NOMO-1 (cell line): ENCODE data around the gene NWD2.

Experiments used
- DNase-seq, 2 experiments: peaks; one replicate each; lab custom pipeline; 2025; ENCODE audit not compliant: unreplicated experiment in 2 of 2; lab: John Stamatoyannopoulos, UW

NWD2 gene

DNA sequence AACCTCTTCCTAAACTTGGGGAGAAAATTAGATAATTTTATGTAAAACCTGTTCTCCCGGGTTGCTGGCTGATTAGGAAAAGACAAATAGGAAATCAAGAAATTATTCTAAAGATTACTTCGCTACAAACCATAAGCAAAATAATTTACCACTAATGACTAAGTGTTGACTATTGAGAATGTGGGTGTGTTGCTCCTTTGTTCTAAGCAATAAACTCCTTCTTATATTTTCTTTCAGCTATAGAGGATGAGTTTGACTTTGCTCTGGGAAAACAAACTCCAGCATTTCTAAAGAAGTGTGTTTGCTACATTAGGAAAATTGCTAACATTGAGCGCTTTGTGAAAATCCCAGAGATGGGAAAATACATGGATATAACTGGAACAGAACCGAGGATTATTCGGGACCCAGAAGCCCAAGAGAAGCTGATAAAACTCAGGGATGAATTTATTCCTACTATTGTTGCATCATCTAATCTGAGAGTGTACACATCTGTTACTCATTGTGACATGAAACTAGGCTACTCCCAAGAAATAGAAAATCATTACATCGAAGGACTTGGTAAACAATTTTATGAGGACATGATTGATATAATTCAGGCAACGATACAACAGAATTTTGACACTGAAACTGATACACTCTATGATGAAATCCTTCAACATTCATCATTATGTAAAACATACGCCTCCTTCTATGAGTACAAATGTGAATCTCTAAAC is 194.2 kb downstream of the NWD2 start:
- no peak for DNase-seq

DNA sequence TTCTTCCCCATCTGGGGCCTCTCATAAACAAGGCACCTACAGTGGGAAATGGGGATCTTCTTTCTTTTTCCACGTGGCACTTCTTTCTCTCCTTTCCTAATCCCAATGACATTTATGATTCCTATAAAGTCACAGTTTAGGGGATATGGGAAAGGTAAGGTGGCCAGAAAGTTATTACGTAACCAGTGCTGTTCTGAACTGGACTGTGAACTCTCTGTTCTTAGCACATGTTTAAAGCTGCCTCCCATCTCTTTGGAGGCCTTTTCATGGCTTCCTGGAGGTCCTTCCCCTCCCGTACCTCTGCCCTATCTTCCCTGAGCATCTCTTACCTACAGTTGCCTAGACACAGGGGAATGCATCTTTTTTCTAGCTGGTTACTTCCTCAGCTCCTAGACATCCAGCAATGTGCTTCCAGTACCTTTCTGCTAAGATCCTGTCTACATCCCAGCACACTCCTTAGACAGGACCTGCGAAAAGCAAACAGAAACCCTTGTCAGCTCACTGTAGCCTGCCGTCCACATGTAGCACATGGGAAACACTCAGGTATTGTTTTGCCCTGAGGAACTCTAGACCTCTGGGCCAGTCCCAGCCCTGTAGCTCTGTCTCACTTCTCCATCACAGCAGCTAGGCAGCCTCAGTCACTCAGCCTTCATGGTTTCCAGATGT is 195.4 kb downstream of the NWD2 start:
- no peak for DNase-seq

GRCh38 chr4:37440501-37440900 is 196.0 kb downstream of the NWD2 start:
- DNase-seq, result no peak

DNA sequence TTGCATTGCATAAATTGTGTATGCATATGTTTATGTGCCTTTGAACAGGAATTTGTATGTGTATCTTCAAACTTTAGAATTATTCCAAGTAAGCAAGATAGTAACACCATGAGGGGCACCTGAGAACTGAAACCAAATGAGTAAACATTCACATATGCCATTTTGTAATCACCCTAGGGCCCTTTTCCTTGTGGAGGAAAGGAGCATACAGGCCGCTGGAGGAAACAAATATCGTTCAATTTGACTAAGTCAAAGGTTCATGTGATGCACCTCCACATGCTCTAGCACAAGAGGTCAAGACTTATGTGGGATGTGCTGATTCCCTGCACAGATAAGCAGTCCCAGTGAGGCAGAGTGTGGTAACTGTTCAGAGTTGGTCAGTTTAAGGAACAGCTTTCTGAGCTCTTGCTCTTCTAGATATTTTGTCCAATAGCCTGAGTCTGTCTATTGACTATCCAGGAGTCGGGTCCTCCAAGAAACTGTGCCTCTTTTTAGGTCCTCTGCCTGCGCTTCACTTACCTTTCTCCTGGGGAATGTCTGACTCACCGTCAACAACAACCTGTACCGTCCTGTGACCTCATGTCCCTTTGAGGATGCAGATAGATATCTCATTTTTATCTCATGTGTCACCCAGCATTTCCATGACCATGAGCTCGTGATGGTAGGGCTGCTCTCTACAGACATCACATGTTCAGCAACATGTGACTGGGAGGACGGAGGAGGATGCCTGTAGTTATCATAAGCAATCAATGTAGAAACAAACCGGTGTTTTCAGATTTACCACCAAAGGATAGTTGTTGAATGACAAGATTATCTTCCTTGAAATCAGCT is 196.9 kb downstream of the NWD2 start:
- DNase-seq, result no peak

DNA sequence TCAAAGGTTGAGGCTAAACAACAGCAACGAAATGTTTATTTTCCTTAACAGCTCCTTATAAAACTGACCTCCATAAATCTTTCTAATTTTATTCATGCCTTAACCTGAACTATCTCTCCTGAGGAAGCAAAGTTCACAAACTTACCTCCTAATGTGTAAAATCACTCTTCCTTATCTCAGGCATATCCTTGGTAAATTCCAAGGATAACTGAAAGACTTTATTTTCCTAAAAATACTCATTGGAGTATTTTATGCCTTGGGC is 197.4 kb downstream of the NWD2 start:
- DNase-seq, result no peak

DNA sequence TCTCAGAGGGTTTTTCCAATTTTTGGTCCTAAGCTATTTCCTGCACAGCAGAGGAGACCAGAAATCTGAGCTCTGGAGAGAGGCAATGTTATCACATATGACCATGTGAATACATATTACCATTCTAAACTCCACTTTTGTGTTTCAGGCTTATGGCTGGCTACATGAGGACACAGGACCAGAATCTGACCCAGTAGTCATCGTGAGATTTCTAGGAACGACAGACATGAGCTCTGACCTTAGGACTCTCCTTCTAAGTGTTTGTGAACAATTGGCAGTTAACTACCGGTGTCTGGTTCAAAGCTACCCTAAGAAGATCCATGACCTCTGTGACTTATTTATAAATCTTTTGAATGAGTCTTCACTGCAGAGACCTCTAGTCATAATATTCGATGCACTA is 198.6 kb downstream of the NWD2 start:
- no peak for DNase-seq

DNA sequence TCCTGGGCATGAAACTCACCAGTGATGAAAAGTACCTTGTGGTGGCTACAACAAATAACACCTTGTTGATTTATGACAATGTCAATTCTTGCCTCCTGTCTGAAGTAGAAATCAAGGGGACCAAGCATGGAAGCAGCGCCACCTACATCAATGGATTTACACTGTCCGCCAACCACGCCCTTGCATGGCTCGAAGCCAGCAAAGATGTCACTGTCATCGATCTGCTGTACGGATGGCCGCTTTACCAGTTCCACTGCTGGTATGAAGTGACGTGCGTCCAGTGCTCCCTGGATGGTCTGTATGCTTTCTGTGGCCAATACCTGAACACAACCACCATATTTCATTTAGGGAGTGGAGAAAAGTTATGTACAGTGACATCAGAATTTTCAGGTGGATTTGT is 200.5 kb downstream of the NWD2 start:
- no peak for DNase-seq

DNA sequence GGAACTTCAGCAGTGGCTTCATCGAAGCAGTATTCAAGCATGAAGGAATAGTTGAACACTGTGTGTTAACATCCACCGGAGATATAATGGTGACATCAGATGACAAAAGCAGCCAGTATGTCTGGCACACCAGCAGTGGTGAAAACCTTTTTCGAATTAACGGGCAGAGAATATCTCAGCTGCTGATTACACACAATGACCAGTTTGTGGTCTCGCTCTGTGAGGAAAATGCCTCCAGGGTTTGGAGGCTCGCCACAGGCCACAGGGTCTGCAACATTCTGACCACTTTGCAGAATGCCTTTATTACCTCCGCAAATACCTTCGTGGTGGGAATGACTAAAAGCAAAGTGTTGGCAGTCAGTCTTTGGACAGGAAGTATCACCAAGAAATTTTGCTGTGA is 201.5 kb downstream of the NWD2 start:
- DNase-seq, result no peak

- no peak for DNase-seq
Observed at GRCh38 chr4:37447886-37448285, 203.3 kb downstream of the NWD2 start.

DNA sequence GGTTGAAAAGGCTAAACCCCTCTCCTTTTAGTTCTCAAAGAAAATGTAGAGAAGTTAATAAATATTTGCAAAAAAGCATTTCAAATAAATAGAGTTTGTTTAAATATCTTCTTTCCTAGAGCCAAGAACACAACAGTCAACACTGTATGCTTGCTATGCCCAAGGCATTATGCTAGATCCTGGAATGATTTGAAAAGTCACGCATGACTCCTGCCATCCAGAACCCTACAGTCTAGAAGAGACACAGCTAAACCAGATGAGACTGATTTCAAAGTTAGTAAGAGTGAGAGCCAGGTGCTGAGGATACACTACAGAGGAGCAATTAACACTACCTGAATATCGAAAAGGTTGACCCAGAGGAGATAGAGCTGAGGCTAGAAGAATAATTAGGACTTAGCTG is 205.8 kb downstream of the NWD2 start:
- DNase-seq, result no peak

DNA sequence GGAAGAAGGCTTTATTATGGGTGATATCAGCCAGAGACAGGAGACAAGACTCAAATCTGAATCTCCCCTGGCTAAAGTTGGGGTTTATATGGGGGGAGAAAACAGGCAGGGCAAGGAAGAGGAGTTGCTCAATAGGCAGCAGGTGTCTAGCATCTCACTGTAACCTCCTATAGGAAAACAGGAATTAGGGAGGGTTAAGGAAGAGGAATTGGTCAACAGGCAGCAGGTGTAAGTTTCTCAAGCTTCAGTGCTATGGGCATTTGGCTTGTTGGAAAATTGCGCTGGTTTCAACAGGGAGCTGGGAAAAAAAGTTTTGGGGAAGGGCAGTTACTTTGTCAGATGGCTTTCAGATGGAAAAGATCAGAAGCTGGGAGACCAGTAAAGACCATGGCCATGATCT is 206.4 kb downstream of the NWD2 start:
- no peak for DNase-seq

DNA sequence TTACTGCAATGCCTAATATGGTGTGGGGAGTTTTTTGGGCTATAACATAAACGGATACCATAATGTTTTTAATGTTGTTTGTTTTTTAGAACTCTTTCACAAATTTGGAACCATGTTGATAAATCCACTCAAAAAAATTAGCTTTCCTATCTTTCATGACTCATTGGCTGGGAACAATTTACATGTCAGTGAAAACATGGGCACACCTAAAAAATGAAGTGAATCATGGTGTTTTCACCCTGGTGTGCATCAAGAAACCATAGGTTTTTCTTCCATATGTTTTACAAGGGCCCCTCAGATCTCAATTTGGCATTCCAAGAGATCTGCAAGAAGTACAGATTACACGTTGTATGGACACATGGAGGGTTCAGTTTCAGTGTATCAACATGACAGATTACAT is 207.1 kb downstream of the NWD2 start:
- DNase-seq, result no peak

GRCh38 chr4:37452952-37453280 is 208.4 kb downstream of the NWD2 start:
- peak; percentile 55 to 57 for DNase-seq

DNA sequence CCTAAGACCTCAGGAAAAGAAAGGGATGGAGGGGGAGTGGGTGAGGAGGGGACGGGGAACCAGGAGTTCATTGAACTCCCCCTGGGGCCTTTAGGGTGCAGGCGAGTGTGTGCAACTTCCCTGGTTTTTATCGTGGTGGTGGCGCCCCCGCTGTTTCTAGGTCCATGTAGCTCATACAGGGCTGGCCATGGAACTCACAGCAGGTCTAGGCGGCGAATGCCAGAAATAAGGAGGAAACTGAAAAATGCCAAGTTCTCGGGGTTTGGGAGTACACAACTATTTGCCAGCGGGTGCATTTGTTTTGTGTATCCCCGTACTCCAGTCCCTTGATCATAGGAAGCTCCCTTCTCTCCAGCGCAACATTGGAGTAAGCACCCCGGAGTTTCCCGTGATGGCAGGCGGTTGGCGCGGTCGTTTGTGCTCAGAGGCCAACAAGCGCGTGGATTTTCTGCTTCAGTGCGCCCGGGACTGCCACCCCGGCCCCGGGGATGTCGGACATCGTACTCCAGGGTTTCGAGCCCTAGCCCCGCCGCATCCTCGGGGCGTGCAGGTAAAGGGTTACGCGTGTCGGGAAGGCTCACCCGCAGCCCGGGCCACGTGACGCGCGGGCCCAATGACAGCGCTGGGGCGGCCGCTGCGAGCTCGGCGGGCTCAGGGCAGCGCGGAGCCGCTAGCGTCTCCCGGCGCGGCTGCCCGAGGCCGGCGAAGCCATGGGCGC is 208.9 kb downstream of the NWD2 start:
- peak in 1 of 2 experiments; percentile 5 for DNase-seq

GRCh38 chr4:37453999-37454800 is 209.7 kb downstream of the NWD2 start:
- no peak for DNase-seq

DNA sequence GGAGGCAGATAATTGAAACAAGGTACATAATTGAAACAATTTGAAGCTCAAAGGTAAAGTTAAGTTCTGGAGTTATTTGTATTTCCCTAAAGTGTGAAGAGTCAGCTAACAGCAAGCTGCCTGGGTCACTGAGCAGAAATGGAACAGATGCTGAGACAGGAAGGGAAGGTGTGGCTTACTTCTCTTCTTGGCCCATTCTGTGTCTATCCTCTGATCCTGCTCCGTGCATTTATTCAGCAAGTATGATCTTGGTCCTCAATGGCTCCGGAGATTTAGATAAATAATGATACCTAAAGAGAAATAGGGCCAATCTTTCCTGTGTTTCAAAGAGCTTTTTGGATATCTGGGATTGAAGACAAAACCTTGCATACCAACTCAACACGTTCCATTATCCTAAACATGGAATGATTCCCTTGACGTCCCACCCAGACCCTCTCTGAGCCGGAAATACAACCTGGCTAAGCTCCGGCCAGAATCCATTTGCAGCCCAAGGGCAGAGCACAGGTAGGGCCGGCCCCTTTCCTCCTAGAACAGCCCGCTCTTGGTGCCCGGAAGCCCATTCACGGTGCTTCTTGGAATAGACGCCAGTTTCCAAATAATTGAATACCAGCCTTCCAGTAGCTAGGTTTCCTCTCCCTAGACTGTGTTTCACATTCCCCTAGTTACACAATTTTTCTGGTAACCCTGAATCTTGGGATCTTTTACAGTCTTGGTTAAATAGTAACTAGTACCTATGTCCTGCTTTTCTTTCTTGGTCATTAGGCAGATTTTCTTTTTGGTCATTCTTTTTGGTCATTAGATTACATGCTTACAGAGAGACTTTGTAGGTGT is 211.0 kb downstream of the NWD2 start:
- no peak for DNase-seq

- no peak for DNase-seq
Observed at GRCh38 chr4:37461801-37462200, 217.3 kb downstream of the NWD2 start.

DNA sequence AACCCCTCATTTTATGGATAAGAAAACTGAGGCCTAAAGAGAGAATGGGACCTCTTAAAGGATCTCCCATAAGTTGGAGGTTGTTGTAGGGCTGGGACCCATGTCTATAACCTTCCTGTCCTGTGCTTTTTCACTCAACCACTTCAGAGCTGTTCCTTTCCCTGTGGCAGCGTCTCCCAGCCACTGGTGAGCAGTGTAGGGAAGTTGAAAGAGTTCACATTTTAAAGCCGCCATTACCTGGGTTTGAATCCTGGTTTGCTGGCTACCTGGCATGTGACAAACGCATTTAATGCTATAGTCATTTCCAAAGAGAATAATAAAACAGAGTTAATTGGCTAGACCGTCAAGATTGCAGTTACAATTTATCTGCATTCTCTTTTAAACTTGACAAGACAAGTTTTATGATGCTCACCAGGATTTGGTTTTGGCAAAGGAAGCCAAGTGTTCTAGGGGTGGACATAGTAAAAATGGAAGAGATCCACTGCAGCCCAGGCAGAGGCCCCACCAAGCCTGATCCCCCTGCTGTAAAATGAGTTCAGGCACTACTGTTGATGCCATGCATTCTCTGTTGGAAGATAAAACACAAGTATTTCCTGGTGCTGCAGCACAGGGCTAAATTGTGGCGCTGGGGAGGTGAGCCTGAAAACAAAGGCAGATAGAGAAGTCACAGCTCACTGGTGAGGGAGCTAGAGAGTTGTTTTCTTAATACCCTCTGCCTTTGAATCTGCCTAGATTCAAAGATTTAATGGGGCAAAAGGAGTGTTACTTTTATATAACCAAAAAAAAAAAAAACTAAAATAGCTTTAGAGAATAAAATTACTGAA is 218.7 kb downstream of the NWD2 start:
- no peak for DNase-seq
